GM18870 (cell line): ENCODE results near the gene CNOT9.

Source experiments
- ATAC-seq: cut with Tn5 transposase; IDR thresholded peaks from one replicate; pipeline ENCODE4 v1.9.1; 2021; ENCODE audit warnings: moderate library complexity; ENCODE audit not compliant: unreplicated experiment

CNOT9 gene

GRCh38 chr2:218577482-218578220 is 9.0 kb downstream of the CNOT9 start:
- ATAC-seq: no peak

GRCh38 chr2:218578272-218578877 is 9.7 kb downstream of the CNOT9 start:
- no peak for ATAC-seq

- peak; percentile 86 for ATAC-seq
Measured at GRCh38 chr2:218582076-218582475, 13.4 kb downstream of the CNOT9 start.

- no peak for ATAC-seq
Measured at GRCh38 chr2:218583983-218584850, 15.6 kb downstream of the CNOT9 start.

- ATAC-seq: no peak
Measured at GRCh38 chr2:218585541-218585940, 16.9 kb downstream of the CNOT9 start.

- no peak for ATAC-seq
Measured at GRCh38 chr2:218605432-218605831, 36.8 kb downstream of the CNOT9 start.

GRCh38 chr2:218607436-218608115 is 38.9 kb downstream of the CNOT9 start, which contains the start of gene PLCD4:
Gene PLCD4 (plus strand): TSS chr2:218607899. CDS start chr2:218615740, 7,841 bp downstream.
- no peak for ATAC-seq

- no peak for ATAC-seq
Measured at GRCh38 chr2:218615868-218616315, 47.3 kb downstream of the CNOT9 start.

- no peak for ATAC-seq
Measured at GRCh38 chr2:218618102-218618860, 49.6 kb downstream of the CNOT9 start.

- ATAC-seq: no peak
Measured at GRCh38 chr2:218621007-218621406, 52.4 kb downstream of the CNOT9 start.

DNA sequence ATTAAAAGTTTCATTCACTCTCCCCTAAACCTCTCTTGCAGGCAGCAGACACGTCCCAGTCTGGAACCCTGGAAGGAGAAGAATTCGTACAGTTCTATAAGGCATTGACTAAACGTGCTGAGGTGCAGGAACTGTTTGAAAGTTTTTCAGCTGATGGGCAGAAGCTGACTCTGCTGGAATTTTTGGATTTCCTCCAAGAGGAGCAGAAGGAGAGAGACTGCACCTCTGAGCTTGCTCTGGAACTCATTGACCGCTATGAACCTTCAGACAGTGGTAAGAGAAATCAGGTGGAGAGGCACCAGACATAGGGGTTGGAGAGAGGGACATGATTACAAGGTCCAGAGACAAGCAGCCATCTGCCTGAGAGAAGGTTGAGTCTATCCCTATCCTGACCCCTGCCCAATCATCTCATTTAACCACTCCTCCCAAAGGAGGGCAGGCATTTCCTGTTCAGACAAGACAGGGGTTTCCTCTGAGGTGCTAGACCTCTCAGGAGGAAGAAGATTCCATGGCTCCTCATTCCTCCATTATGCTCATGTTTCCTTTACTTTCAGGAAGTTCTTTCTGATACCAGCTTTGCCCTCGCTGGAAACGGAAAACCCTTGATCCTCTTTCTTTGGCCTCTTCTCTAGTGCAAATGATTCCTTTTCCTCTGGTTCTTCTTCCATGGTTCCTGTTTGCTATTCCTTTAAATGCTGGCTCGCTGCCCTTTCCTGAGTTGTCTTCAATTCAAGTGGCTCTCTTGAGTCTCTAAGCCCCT is 54.1 kb downstream of the CNOT9 start:
- no peak for ATAC-seq

GRCh38 chr2:218623366-218623705 is 54.7 kb downstream of the CNOT9 start:
- ATAC-seq: no peak

DNA sequence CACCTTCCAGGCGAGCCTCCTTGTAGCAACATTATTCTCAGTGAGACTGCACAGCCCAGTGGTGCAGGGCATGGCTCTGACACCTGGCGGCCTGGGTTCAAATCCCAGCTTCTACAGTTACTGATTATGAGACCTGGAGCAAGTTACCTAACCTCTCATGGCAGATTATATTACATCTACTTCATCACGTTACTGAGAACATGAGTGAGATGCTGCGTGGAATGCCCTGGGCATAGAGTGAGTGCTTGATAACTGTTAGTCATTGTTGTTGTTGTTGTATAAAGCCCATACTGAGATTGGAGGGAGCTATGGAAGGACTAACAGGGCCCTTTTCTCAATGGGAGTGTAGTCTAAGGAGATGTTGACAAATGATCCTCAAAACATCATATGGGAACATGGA is 57.7 kb downstream of the CNOT9 start:
- no peak for ATAC-seq

GRCh38 chr2:218627939-218628338 is 59.3 kb downstream of the CNOT9 start:
- ATAC-seq: no peak

DNA sequence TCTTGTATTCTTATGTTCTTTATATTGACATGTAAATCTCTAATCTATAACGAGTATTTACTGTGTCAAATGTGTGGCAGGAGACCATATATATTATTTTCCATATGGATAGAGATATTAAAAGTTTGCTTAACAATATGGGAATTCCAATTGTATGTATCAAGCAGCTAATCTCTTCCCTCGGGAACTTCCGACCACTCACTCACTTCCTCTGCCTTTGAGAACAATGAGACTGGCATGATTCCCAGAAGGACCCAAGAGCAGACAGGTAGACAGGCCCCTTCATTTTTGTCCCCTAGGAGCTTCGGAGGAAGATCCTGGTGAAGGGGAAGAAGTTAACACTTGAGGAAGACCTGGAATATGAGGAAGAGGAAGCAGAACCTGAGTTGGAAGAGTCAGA is 63.2 kb downstream of the CNOT9 start:
- no peak for ATAC-seq

- ATAC-seq: no peak
Measured at GRCh38 chr2:218635719-218636118, 67.1 kb downstream of the CNOT9 start.

DNA sequence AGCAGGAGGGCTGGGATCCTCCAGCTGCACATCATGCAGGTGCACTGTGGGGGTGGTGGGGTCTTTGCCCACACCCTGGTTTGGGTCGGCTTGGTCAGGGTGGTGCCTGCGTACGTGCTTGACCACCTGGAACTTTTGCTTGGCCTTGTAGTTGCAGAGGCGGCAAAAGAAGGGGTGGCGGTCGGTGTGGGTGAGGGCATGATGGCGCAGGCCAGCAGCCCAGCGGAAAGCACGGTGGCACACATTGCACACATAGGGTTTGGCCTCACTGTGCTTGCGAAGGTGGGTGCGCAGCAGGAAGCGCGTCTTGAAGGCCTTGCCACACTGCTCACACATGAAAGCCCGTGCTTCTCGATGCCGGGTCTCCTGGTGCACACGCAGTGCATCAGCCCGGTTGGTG is 69.7 kb downstream of the CNOT9 start:
- ATAC-seq: no peak

DNA sequence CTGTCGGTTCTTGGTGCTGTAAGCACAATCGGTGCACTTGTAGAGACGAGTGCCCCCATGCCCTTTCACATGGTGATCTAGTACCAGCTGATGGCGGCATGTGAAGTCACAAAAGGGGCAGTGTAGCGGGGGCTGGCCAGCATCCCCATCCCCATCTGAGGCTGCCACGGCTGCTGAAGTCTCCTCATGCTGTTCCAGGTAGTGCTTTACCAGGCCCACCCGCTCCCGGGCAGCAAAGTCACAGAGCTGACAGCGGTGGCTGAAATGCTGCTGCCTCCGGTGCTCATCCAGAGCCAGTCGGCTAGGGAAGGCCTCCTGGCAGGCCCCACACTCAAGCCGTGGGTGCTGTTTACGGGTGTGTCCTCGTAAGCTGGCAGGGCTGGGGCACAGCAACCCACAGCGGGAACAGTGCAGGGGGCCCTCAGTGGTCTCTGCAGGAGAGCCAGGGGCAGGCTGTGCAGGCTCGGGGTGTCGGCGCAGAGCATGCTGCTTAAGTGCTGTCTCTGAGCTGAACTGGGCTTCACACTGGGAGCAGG is 73.5 kb downstream of the CNOT9 start:
- ATAC-seq: no peak

- no peak for ATAC-seq
Measured at GRCh38 chr2:218642786-218643185, 74.1 kb downstream of the CNOT9 start.
